ENCODE results near the gene MTUS2. TPM values are rescaled to one million over a fixed set of nuclear protein-coding genes. Genes with fewer than 3 reads are reported as not detected.

The MTUS2 gene
- total RNA-seq, 1 experiment from 2014 or later, result 0.35 TPM

GRCh38 chr13:28984326-28984725 is 164.2 kb downstream of the MTUS2 start:
- TF ChIP-seq CTCF (conservative IDR thresholded peaks at IDR 0.05), result no peak
- Mint-ChIP-seq H3K36me3 (ENCODE audit: insufficient read depth in 1 of 3, low read depth in 3 of 3) (no peaks in the 10 kb centered on the region), H3K27ac (no peak overlapping the region; a peak in 1 of 7 replicates), H3K27me3 (ENCODE audit: low read depth) (no peaks in the 10 kb centered on the region), H3K9me3 (no peaks in the 10 kb centered on the region), H3K4me1 (peaks cover 0 to 4% of the 10 kb centered on the region in 2 experiments; a peak in 1 of 4 replicates), H3K4me3 (no peak overlapping the region)
- no peak overlapping the region for H3K27ac ChIP-seq (ENCODE audit: insufficient read length, low read depth, low read length)
- H3K14ac ChIP-seq (ENCODE audit: insufficient read depth, low read length), result no peak overlapping the region
- H3K79me2 ChIP-seq (ENCODE audit: insufficient read depth, low read length), result no peaks in the 10 kb centered on the region
- no peak overlapping the region for H2BK5ac ChIP-seq (ENCODE audit: insufficient read length, low read length)
- no peak overlapping the region for H2BK120ac ChIP-seq (ENCODE audit: low read depth, low read length, poor library complexity, severe bottlenecking)
- H3K9me3 ChIP-seq (ENCODE audit: control insufficient read depth, low read depth, low read length), result no peaks in the 10 kb centered on the region
- H3K4ac ChIP-seq (ENCODE audit: low read depth, low read length), result no peak overlapping the region
- H4K5ac ChIP-seq (ENCODE audit: insufficient read length, low read depth, low read length), result no peak overlapping the region
- DNase-seq, result no peak
- H2AK5ac ChIP-seq (ENCODE audit: insufficient read length, low read length), result no peak overlapping the region
- H3K23me2 ChIP-seq (ENCODE audit: insufficient read length, low read depth, low read length, poor library complexity, severe bottlenecking), result no peaks in the 10 kb centered on the region
- no peak overlapping the region for H2BK20ac ChIP-seq (ENCODE audit: low read depth, low read length, poor library complexity, severe bottlenecking)
- H3K9ac ChIP-seq (ENCODE audit: extremely low read depth, insufficient read length, low read length), result no peak overlapping the region
- no peak overlapping the region for H2BK15ac ChIP-seq (ENCODE audit: low read depth, low read length)
- H3K4me2 ChIP-seq (ENCODE audit: insufficient read depth, insufficient read length, low read length), result no peak overlapping the region
- H3K18ac ChIP-seq (ENCODE audit: insufficient read length, low read depth, low read length), result no peak overlapping the region
- no peak overlapping the region for H3T11ph ChIP-seq (ENCODE audit: low read length)
- no peaks in the 10 kb centered on the region for H3K4me1 ChIP-seq (ENCODE audit: insufficient read depth, low read length)
- no peak overlapping the region for H2AFZ ChIP-seq (ENCODE audit: low read length)
- WGBS (ENCODE audit: extremely low coverage, insufficient read length, low lambda C conversion rate), result no CpG with 5 or more reads among the region's 8 CpGs
- H3K27me3 ChIP-seq (ENCODE audit: insufficient read depth, low read length), result no peaks in the 10 kb centered on the region
- H2BK12ac ChIP-seq (ENCODE audit: insufficient read length, low read depth, low read length), result no peak overlapping the region
- no peak overlapping the region for H4K91ac ChIP-seq (ENCODE audit: insufficient read length, low read depth, low read length)
- H3K79me1 ChIP-seq (ENCODE audit: insufficient read depth, low read depth, low read length, poor library complexity, severe bottlenecking), result no peaks in the 10 kb centered on the region
- H3K56ac ChIP-seq (ENCODE audit: insufficient read length, low read depth, low read length), result no peak overlapping the region
- H4K20me1 ChIP-seq (ENCODE audit: control insufficient read depth, insufficient read depth, insufficient read length), result no peaks in the 10 kb centered on the region
- no peak overlapping the region for H3K23ac ChIP-seq (ENCODE audit: insufficient read length, low read depth, low read length)
- no peak overlapping the region for H4K8ac ChIP-seq (replicated peaks; ENCODE audit: insufficient read length, low read depth, low read length)

Data from H9 (cell line).